HepG2 (cell line): ENCODE results near the gene BACE1-AS. TPM values are rescaled to one million over a fixed set of nuclear protein-coding genes. Genes with fewer than 3 reads are reported as not detected.

Experiments used
- ELK4 ChIP-seq: sonication (generic); formaldehyde crosslinking; IDR thresholded peaks from 2 replicates; pipeline ENCODE4 v1.9.0; 2021; ENCODE audit warnings: missing genetic modification reagents, borderline replicate concordance
- HBP1 ChIP-seq: IDR thresholded peaks from 2 replicates; pipeline ENCODE4 v1.6.1; 2016; ENCODE audit warnings: low read depth, control low read depth
- HDAC1 ChIP-seq: sonication (generic); formaldehyde crosslinking; IDR thresholded peaks from 2 replicates; pipeline ENCODE4 v1.5.1; 2020; ENCODE audit warnings: mild to moderate bottlenecking, missing genetic modification reagents
- MEIS1 ChIP-seq: sonication (generic); formaldehyde crosslinking; IDR thresholded peaks from 2 replicates; pipeline ENCODE4 v1.9.0; 2021; ENCODE audit warnings: mild to moderate bottlenecking, missing genetic modification reagents, moderate library complexity, borderline replicate concordance
- MNT ChIP-seq: fragments of 450-650 bp; IDR thresholded peaks from 2 replicates; pipeline ENCODE4 v1.6.1; 2016
- MTA1 ChIP-seq: sonication (generic); formaldehyde crosslinking; IDR thresholded peaks from 2 replicates; pipeline ENCODE4 v1.4.0; 2020; ENCODE audit warnings: missing genetic modification reagents, mild to moderate bottlenecking, borderline replicate concordance
- NR2F6 ChIP-seq, 2 experiments: IDR thresholded peaks; 2 replicates each; pipeline ENCODE4 v1.6.1; 2016; ENCODE audit warnings: antibody characterized with exemption in 1 of 2, mild to moderate bottlenecking in 1 of 2
- PITX1 ChIP-seq: sonication (generic); formaldehyde crosslinking; IDR thresholded peaks from 2 replicates; pipeline ENCODE4 v1.5.1; 2020; ENCODE audit warnings: mild to moderate bottlenecking, missing genetic modification reagents
- SMARCE1 ChIP-seq: fragments of 450-650 bp; IDR thresholded peaks from 2 replicates; pipeline ENCODE4 v1.6.1; 2017; ENCODE audit warnings: borderline replicate concordance
- SOX13 ChIP-seq, 3 experiments: fragments of 450-650 bp in 1 of 3; sonication (generic) in 1 of 3; formaldehyde crosslinking in 1 of 3; IDR thresholded peaks in 2 of 3; conservative IDR thresholded peaks in 1 of 3; 2 replicates each; pipeline versions ENCODE4 v1.5.0 to v1.6.1; 2016 to 2020; ENCODE audit warnings: antibody characterized with exemption in 1 of 3, mild to moderate bottlenecking in 1 of 3, missing compliant biosample characterization in 1 of 3, missing genetic modification reagents in 1 of 3, moderate library complexity in 1 of 3
- THRA ChIP-seq: sonication (generic); formaldehyde crosslinking; IDR thresholded peaks from 2 replicates; pipeline ENCODE4 v1.4.0; 2020; ENCODE audit warnings: missing genetic modification reagents, borderline replicate concordance
- ZFP41 ChIP-seq: sonication (generic); formaldehyde crosslinking; IDR thresholded peaks from 2 replicates; pipeline ENCODE4 v1.4.0; 2020; ENCODE audit warnings: mild to moderate bottlenecking, missing genetic modification reagents, borderline replicate concordance
- ZNF18 ChIP-seq: sonication (generic); formaldehyde crosslinking; IDR thresholded peaks from 2 replicates; pipeline ENCODE4 v1.8.0; 2022; ENCODE audit warnings: mild to moderate bottlenecking, missing genetic modification reagents; ENCODE audit not compliant: insufficient replicate concordance
- ZNF510 ChIP-seq: sonication (generic); formaldehyde crosslinking; IDR thresholded peaks from 2 replicates; pipeline ENCODE4 v1.4.0; 2020; ENCODE audit warnings: low read depth, mild to moderate bottlenecking, missing genetic modification reagents
- ZNF7 ChIP-seq: IDR thresholded peaks from 2 replicates; pipeline ENCODE4 v1.6.1; 2016; ENCODE audit warnings: missing biosample characterization, missing genetic modification reagents
- ZNF770 ChIP-seq: sonication (generic); formaldehyde crosslinking; IDR thresholded peaks from 2 replicates; pipeline ENCODE4 v1.5.0; 2020; ENCODE audit warnings: mild to moderate bottlenecking, missing genetic modification reagents
- polyA plus RNA-seq, 8 experiments: library from polyadenylated mRNA; depleted of rRNA in 3 of 8; stranded (reverse) in 7 of 8; unstranded in 1 of 8; fragments of >200 nt; fragmentation: Illumina TruSeq in 4 of 8; extraction: Trizol in 4 of 8; gene quantifications; 2 replicates each; pipeline versions ENCODE4 v1.2.1 to v1.2.3, GENCODE V29; 2011 to 2016; ENCODE audit warnings: low read depth in 4 of 8, missing spikeins in 1 of 8, mixed read lengths in 1 of 8; ENCODE audit not compliant: insufficient read depth in 1 of 8
- total RNA-seq, 5 experiments: library from RNA; depleted of rRNA; stranded (reverse); fragments of >200 nt; fragmentation: Illumina TruSeq; extraction: Trizol; gene quantifications; 2 replicates each; pipeline ENCODE4 v1.2.3, GENCODE V29; 2016; ENCODE audit warnings: low read depth in 1 of 5

The BACE1-AS gene
- total and polyA plus RNA-seq, 2 of the 13 experiments (the other 11 are each of a cell fraction or from before 2014, with no cell fraction given), result 2.0 to 3.9 TPM

GRCh38 chr11:117299351-117300282 lies 8.5 kb downstream of the BACE1-AS start (continued):
- TF ChIP-seq ZNF18 (CRISPR knock-in tag) (peak; percentile 42), ZFP41 (CRISPR knock-in tag) (no peak), MEIS1 (CRISPR knock-in tag) (no peak; the same call in 1 of the 2 replicates), ZNF770 (CRISPR knock-in tag) (peak; percentile 33; the same call in 1 of the 2 replicates), ZNF7 (no peak), THRA (CRISPR knock-in tag) (no peak), MTA1 (peak; percentile 85), HDAC1 (CRISPR knock-in tag) (peak; percentile 28; the same call in 1 of the 2 replicates), PITX1 (no peak), SMARCE1 (no peak), ELK4 (CRISPR knock-in tag) (no peak), MNT (no peak), SOX13 (IDR thresholded peaks at IDR 0.05) (no peak), SOX13 (CRISPR knock-in tag; conservative IDR thresholded peaks at IDR 0.05 in 1 of 2, IDR thresholded peaks at IDR 0.05 in 1 of 2) (peak in 1 of 2 experiments; percentile 28; a peak in 1 of 4 replicates), NR2F6 (IDR thresholded peaks at IDR 0.05) (peak; percentile 40), NR2F6 (CRISPR knock-in tag; IDR thresholded peaks at IDR 0.05) (peak; percentile 7; the same call in 1 of the 2 replicates), ZNF510 (CRISPR knock-in tag) (no peak), HBP1 (CRISPR knock-in tag) (peak; percentile 42; the same call in 1 of the 2 replicates)
